Spleen (tissue), 11 donors: ENCODE measurements around the gene CFAP43. TPM values are rescaled to one million over a fixed set of nuclear protein-coding genes. Genes with fewer than 3 reads are reported as not detected.

Experiments
- DNase-seq: peaks from one replicate; pipeline ENCODE4 v3.0.0-alpha.2; 2020
- H3K27ac ChIP-seq, 8 donors: fragments of 200-600 bp; sonication (generic) in 7 of 8; 1 replicate in 4 of 8; 2 replicates in 4 of 8; pipeline versions ENCODE4 v1.5.0 to v1.8.0; 2016 to 2021; ENCODE audit warnings: inconsistent platforms in 4 of 8, mild to moderate bottlenecking in 4 of 8, moderate library complexity in 1 of 8
- H3K27me3 ChIP-seq, 7 donors: fragments of 200-600 bp; sonication (generic) in 6 of 7; replicated peaks in 1 of 7; 1 replicate in 4 of 7; 2 replicates in 3 of 7; pipeline versions ENCODE4 v1.5.0 to v1.8.0; 2016 to 2021; ENCODE audit warnings: inconsistent platforms in 3 of 7, mild to moderate bottlenecking in 1 of 7
- H3K36me3 ChIP-seq, 6 donors: fragments of 200-600 bp; sonication (generic) in 5 of 6; 1 replicate in 4 of 6; 2 replicates in 2 of 6; pipeline versions ENCODE4 v1.5.0 to v1.8.0; 2016 to 2021; ENCODE audit warnings: inconsistent platforms in 2 of 6
- H3K4me1 ChIP-seq, 6 donors: fragments of 200-600 bp; sonication (generic) in 5 of 6; 1 replicate in 3 of 6; 2 replicates in 3 of 6; pipeline versions ENCODE4 v1.5.0 to v1.8.0; 2016 to 2021; ENCODE audit warnings: inconsistent platforms in 3 of 6
- H3K4me3 ChIP-seq, 8 donors: fragments of 200-600 bp; sonication (generic) in 7 of 8; 1 replicate in 4 of 8; 2 replicates in 4 of 8; pipeline versions ENCODE4 v1.5.0 to v1.8.0; 2016 to 2021; ENCODE audit warnings: inconsistent platforms in 4 of 8, mild to moderate bottlenecking in 4 of 8, moderate library complexity in 2 of 8
- H3K9me3 ChIP-seq, 8 donors: fragments of 200-600 bp; sonication (generic) in 7 of 8; 1 replicate in 4 of 8; 2 replicates in 4 of 8; pipeline versions ENCODE4 v1.5.0 to v1.8.0; 2016 to 2021; ENCODE audit warnings: inconsistent platforms in 4 of 8
- POLR2A ChIP-seq, 3 donors: fragments of 450-650 bp; IDR thresholded peaks; one replicate each; pipeline ENCODE4 v1.5.1; 2017; ENCODE audit warnings: antibody characterized with exemption in 3 of 3, mild to moderate bottlenecking in 1 of 3
- POLR2AphosphoS5 ChIP-seq, 3 donors: sonication (generic); formaldehyde crosslinking; IDR thresholded peaks; one replicate each; pipeline ENCODE4 v1.5.1; 2017; ENCODE audit warnings: antibody characterized with exemption in 3 of 3
- WGBS, 5 donors: extraction: QIAGEN DNeasy Blood & Tissue Kit in 3 of 5; methylation state at CpG; one replicate each; pipeline versions ENCODE4 v1.1.5 to v1.1.7; 2013 to 2018; 5-methylcytosine and 5-hydroxymethylcytosine counted together
- intact Hi-C: fragments of 100-400 bp; cut with DNase I; formaldehyde crosslinking; loops from one replicate; pipeline ENCODE4 v1.15.0; 2023; ENCODE audit warnings: low total_unique reads
- polyA plus RNA-seq, 3 donors: library from polyadenylated mRNA; stranded (reverse); fragments of 200-250 nt; gene quantifications; one replicate each; pipeline ENCODE4 v1.2.1, GENCODE V29; 2013
- total RNA-seq, 7 donors: library from RNA; depleted of rRNA in 3 of 7; stranded (reverse); fragments of >200 nt in 3 of 7; fragmentation: NEBNext Ultra II Directional in 4 of 7; extraction: Animal tissue kit (Norgen Biotek cat#: 25700) in 4 of 7; gene quantifications; one replicate each; pipeline versions ENCODE4 v1.1.0 to v1.2.1, GENCODE V29; 2016 to 2021
- TF ChIP-seq, protein P1 (sequence below), 11 experiments: fragments of 200-600 bp in 7 of 11; fragments of 450-650 bp in 4 of 11; sonication (generic) in 4 of 11; IDR thresholded peaks in 8 of 11; conservative IDR thresholded peaks in 3 of 11; 1 replicate in 7 of 11; 2 replicates in 4 of 11; pipeline versions ENCODE4 v1.4.0 to v1.8.0; 2016 to 2021; ENCODE audit warnings: antibody characterized with exemption in 11 of 11, inconsistent platforms in 4 of 11, mild to moderate bottlenecking in 1 of 11
- donor health status: healthy with polysubstance abuse.
- donor health status: DM: no; HTN: no; CAD: no; lungs with moderate emphysema.
- donor health status: DM: no; HTN: no; CAD: no.
- donor health status: Bipolar disorder and iron deficiency.
- donor health status: healthy.
- donor health status: DM: no; HTN: no; CAD: no.
- donor health status: DM: yes; HTN: yes; CAD: no.

Gene CFAP43
- total and polyA plus RNA-seq, 10 donors: 0.13 to 1.1 (median 0.25) TPM; not detected in 1

- DNase-seq: no peak
- no peak for TF ChIP-seq POLR2A (IDR thresholded peaks at IDR 0.05)
- H3K4me3 ChIP-seq: no peak overlapping the region
- 6 to 17% (median 14%) methylated on average over 1 of the region's 1 CpG for WGBS, 5 donors
- H3K4me1 ChIP-seq: no peaks in the 10 kb centered on the region
- no peaks in the 10 kb centered on the region for H3K9me3 ChIP-seq
- H3K27me3 ChIP-seq: peaks cover 0 to 6% (median 0%) of the 10 kb centered on the region in 7 donors
- no peaks in the 10 kb centered on the region for H3K36me3 ChIP-seq
- H3K27ac ChIP-seq: no peak overlapping the region
- intact Hi-C loops: no loop called here
Observed at GRCh38 chr10:104113376-104113956, 118.7 kb downstream of the CFAP43 start.

DNA sequence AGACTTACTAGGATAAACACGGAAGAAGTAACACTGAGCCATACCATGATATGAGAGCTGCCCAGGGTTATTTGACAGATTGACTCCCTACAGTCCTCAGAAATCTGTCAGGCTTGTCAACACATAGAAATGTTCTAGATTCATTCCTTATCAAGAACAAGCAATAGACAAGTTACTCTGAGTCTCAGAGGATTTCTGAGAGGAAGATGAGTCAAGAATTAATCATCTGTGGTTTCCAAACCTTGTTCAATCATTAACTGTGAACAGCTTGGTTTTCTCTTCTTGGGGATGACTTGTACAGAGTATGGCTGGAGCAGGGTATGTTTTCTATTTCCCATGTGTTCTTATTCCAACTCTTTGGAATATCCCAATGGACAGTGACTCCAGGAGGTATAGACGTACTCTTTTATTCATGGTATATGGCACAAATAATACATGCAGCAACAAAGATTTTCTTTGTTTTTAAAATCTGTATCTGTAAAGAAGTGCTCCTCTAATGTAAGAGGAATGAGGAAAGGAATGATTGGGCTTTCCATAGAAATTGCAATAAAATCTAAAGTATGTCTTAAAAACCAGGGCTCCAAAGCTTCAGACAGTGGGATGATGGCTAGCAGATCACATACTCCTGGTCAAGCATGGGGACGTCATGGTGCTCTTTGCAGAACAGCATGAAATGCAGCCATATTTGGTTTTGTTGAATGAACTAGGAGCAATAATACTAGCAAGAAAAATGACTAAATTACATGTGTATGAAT, 122.1 kb downstream of the CFAP43 start:
- DNase-seq: no peak
- Histone ChIP-seq H3K4me1 (no peaks in the 10 kb centered on the region), H3K27me3 (peaks cover 0 to 6% (median 0%) of the 10 kb centered on the region in 7 donors), H3K27ac (no peak overlapping the region), H3K36me3 (no peaks in the 10 kb centered on the region), H3K9me3 (no peaks in the 10 kb centered on the region), H3K4me3 (no peak overlapping the region)
- 80 to 95% (median 88%) methylated on average over 3 of the region's 3 CpGs for WGBS, 5 donors
- intact Hi-C loops: no loop called here
- no peak for TF ChIP-seq POLR2A (IDR thresholded peaks at IDR 0.05)
- TF ChIP-seq, protein P1, sequence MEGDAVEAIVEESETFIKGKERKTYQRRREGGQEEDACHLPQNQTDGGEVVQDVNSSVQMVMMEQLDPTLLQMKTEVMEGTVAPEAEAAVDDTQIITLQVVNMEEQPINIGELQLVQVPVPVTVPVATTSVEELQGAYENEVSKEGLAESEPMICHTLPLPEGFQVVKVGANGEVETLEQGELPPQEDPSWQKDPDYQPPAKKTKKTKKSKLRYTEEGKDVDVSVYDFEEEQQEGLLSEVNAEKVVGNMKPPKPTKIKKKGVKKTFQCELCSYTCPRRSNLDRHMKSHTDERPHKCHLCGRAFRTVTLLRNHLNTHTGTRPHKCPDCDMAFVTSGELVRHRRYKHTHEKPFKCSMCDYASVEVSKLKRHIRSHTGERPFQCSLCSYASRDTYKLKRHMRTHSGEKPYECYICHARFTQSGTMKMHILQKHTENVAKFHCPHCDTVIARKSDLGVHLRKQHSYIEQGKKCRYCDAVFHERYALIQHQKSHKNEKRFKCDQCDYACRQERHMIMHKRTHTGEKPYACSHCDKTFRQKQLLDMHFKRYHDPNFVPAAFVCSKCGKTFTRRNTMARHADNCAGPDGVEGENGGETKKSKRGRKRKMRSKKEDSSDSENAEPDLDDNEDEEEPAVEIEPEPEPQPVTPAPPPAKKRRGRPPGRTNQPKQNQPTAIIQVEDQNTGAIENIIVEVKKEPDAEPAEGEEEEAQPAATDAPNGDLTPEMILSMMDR (IDR thresholded peaks at IDR 0.05 in 8 of 11, conservative IDR thresholded peaks at IDR 0.05 in 3 of 11): no peak
- no peak for TF ChIP-seq POLR2AphosphoS5 (IDR thresholded peaks at IDR 0.05)

DNA sequence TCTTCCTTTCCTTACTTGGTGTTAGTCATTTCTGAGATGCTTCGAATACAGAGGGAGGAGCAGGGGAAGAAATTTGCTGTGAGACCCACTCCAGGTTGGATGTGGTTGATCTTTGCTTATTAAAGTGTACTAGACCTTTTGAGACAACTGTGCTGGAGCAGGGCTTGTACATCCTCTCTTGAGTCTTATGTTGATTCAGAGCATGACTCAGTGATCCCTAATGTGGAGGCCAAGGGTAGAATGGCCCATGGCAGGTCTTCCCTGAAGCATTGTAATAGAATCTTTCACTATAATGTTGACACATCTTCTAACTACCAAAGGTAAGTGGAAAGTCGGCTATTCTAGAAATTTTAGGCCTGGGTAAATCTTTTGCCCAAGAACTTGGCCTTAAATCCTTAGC, 127.2 kb downstream of the CFAP43 start:
- WGBS, 5 donors: 80 to 94% (median 87%) methylated on average over 2 of the region's 2 CpGs

DNA sequence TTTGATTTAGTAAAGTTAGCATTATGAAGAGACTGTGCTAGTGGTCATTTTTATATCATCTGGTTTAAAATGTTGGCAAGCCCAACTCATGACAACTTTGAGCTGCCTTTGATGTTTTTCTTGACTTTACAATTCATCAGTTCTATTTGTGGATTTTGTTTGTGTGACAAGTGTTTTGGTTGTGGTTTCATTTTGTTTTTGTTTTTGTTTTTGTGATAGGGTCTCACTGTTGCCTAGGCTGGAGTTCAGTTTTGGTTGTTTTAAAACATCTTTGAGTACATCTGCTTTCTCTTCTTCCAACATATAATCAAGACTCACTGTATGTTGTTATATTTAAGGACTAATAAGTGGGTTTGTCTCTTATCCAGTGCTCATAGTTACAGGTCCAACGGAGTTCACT, 127.7 kb downstream of the CFAP43 start:
- no peaks in the 10 kb centered on the region for H3K36me3 ChIP-seq
- H3K27ac ChIP-seq: no peak overlapping the region
- no peaks in the 10 kb centered on the region for H3K9me3 ChIP-seq
- no peak for DNase-seq
- TF ChIP-seq POLR2AphosphoS5 (IDR thresholded peaks at IDR 0.05): no peak
- TF ChIP-seq, protein P1 (IDR thresholded peaks at IDR 0.05 in 8 of 11, conservative IDR thresholded peaks at IDR 0.05 in 3 of 11): no peak
- intact Hi-C loops: no loop called here
- no peak overlapping the region for H3K4me3 ChIP-seq
- no peaks in the 10 kb centered on the region for H3K27me3 ChIP-seq
- WGBS, 5 donors: 0 to 31% (median 0%) methylated on average over 1 of the region's 1 CpG
- H3K4me1 ChIP-seq: no peaks in the 10 kb centered on the region

More for the DNA sequence above, 127.2 kb downstream of the CFAP43 start:
- TF ChIP-seq POLR2AphosphoS5 (IDR thresholded peaks at IDR 0.05) (no peak), POLR2A (IDR thresholded peaks at IDR 0.05) (no peak)
- TF ChIP-seq, protein P1 (IDR thresholded peaks at IDR 0.05 in 8 of 11, conservative IDR thresholded peaks at IDR 0.05 in 3 of 11): no peak
- Histone ChIP-seq H3K36me3 (no peaks in the 10 kb centered on the region), H3K27ac (no peak overlapping the region), H3K27me3 (no peaks in the 10 kb centered on the region), H3K4me1 (no peaks in the 10 kb centered on the region), H3K4me3 (no peak overlapping the region), H3K9me3 (no peaks in the 10 kb centered on the region)
- no peak for DNase-seq
- intact Hi-C loops: no loop called here
